Inflammatory macrophage treated with lipopolysaccharide for 4 hours (primary cell): ENCODE data around the gene CDH12.
"Not testable (repeated sequence)": the region's sequence is repeated elsewhere in the genome, so short reads cannot be mapped to it uniquely, and the experiment has no call there.

ENCODE experiments used
- DNase-seq: peaks from one replicate; pipeline ENCODE4 v3.0.0-alpha.2; 2020

Gene CDH12

DNA sequence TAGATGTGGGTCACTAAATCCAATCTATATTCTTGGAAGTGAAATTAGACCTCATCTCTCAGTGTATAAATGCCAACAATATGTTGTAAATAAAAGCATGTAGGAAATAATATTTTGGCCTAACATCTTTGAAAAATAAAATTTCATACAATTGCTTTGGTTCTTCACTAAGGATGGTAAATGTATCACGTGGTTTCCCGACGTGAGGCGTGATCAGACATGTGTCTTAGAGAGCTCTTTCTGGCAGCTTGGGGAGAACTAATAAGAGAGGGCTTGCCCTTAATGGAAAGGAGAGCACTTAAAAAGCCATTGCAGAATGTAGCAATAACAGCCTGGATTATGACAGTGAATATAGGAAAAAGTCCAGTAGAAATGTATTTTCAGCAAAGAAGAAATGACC is 602.6 kb downstream of the CDH12 start:
- DNase-seq = no peak

- no peak for DNase-seq
These were observed 603.9 kb downstream of the CDH12 start for GRCh38 chr5:22249209-22249729.

GRCh38 chr5:22245770-22246169 is 607.4 kb downstream of the CDH12 start:
- DNase-seq = no peak

DNA sequence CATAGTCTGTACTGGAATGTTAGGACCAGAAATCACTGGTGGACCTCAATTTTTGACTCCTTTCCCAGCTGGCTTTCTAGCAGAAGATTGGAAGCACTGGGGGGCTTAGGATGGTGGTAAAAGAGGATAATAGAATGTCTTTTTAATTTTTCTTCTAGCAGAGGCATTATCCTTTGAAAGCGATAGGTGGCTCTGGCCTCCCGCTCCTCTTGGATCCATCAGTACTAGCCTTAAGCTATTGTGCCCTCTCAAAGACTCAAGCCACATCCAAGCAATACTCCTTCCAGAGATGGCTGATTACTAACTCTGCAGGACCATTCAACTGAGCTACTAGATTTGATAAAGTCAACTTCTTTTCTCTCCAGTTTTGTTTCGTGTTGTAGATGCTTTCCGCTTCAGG is 610.6 kb downstream of the CDH12 start:
- no peak for DNase-seq

DNA sequence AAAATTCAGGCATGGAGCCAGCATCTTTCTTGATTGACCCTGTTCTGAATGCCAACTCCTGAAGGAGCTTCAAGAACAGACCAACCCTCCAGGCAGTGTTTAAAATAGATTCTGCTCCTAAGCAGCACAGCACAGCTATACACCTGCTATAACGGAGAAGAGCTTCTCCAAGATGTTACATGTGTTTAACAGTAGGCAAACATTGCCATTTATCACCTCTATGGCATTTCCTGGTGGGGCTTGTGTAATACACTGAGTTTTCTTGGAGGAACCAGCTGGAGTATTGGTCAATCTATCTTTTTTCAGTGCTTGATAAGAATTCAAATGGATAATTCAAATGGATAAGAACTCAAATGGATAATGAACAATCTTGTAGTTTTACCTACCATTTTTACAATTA is 615.1 kb downstream of the CDH12 start:
- DNase-seq = no peak

GRCh38 chr5:22226423-22226822 is 626.7 kb downstream of the CDH12 start:
- DNase-seq = no peak

- no peak for DNase-seq
These were observed 630.1 kb downstream of the CDH12 start for GRCh38 chr5:22223079-22223478.

- not testable (repeated sequence) for DNase-seq
These were observed 639.2 kb downstream of the CDH12 start for GRCh38 chr5:22213703-22214495.

DNA sequence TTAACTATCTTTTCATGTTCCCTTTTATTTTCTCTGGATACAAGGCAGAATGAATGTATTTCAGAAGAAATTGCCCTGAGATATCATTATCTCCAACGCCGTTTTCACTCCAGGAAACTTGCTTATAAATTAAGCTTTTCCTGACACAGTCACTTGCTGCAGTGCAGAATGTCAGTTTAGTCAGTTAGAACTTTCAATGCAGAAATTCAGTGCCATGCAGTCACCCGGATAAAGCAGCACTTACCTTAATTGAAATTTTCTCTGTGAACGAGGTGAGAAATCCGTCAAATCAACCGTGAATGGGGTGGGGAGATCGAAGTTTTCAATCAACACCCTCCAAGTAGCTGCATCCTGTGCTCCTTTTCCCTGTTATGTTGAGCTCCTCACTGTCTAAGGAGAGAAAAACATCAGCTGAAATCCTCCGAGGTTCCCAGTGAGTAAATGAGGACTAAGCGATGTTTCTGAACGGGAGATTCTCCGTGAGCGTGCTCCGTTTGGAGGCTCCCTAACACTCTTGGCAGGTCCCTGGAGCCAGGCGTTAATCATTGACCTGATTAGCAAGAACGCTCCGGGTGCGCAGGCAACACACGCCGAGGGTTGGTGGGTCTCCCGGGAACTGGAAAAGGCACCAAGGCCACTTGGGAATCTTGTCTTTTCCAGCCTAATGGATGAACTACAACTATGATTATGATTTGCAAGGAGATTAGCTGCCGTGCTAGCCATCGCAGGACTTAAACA is 640.7 kb downstream of the CDH12 start:
- DNase-seq = not testable (repeated sequence)

DNA sequence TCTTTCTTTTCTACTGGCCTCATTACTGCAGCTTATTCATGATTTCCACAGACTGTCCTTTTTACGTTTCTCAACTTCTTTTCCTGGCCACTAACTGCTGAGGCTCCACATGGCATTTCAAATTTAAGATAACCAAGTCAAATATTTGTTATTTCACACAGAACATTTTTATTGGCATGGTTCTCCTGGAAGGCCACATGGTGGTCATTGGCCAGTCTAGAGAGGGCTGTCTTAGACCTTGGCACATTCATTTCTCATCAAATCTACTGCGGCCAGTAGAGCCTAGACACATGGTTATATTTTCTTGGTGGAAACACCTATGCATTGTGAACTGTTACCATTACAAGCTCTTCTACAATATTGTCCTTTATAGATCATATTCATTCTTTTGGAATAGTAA is 644.7 kb downstream of the CDH12 start:
- not testable (repeated sequence) for DNase-seq

DNA sequence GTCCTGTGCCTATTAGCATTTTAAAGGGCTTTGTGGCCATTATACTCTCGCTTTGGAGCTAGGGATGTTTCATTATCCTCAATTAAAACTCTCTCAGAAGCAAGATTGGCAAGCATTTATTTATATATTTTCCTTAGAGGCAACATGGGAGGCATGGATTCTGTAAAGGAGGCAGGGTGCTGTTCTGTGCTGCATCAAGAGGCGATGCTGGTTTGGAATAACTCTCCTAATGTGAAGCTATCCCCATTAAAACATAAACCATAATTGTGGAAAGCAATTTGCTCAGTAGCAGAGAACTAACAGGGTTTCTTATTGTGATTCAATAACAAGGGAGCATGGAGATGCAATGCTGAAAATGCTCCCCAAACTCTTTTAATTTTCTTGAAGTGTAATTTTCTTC is 664.5 kb downstream of the CDH12 start:
- DNase-seq = not testable (repeated sequence)

GRCh38 chr5:22187632-22188228 is 665.4 kb downstream of the CDH12 start:
- DNase-seq = not testable (repeated sequence)

- not testable (repeated sequence) for DNase-seq
These were observed 683.9 kb downstream of the CDH12 start for GRCh38 chr5:22169226-22169625.

- DNase-seq = not testable (repeated sequence)
These were observed 684.4 kb downstream of the CDH12 start for GRCh38 chr5:22168704-22169103.

- DNase-seq = not testable (repeated sequence)
These were observed 687.2 kb downstream of the CDH12 start for GRCh38 chr5:22165931-22166330.

- DNase-seq = not testable (repeated sequence)
These were observed 688.0 kb downstream of the CDH12 start for GRCh38 chr5:22164910-22165748.

DNA sequence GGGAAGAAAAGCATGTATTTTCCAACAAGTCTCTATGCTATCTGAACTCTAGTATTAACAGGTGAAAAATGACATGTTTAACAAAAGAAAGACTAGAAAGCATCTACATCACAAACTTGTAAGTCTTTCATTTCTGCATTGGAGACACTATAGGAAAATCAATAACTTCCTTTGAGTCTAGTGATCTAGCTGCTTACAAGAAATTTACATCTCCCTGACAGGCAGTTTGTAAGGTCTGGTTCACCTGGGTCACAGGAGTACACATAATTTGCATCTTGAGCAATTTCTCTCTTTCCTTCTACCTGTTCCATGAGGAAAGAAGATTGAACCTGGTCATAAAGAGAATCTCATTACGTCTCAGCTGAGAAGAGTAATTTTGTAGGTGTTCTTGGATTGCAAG is 696.2 kb downstream of the CDH12 start:
- not testable (repeated sequence) for DNase-seq

DNA sequence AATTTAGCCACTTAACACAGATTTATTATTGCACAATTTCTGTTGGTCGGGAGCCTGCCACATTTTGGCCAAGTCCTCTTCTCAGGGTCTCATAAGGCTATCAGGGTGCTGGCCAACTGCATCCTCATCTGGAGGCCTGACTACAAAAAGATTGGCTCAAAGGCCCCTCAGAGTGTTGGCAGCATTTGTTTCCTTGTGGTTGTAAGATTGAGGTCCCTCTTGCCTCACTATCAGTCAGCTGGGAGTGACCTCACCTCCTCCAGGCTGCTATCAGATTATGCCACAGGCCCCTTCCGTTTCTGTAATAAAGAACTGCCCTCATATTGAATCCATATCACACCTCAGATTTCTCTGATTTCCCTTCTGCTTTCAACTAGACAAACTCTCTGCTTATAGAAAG is 698.4 kb downstream of the CDH12 start:
- not testable (repeated sequence) for DNase-seq

GRCh38 chr5:22151801-22152200 is 701.3 kb downstream of the CDH12 start:
- not testable (repeated sequence) for DNase-seq

DNA sequence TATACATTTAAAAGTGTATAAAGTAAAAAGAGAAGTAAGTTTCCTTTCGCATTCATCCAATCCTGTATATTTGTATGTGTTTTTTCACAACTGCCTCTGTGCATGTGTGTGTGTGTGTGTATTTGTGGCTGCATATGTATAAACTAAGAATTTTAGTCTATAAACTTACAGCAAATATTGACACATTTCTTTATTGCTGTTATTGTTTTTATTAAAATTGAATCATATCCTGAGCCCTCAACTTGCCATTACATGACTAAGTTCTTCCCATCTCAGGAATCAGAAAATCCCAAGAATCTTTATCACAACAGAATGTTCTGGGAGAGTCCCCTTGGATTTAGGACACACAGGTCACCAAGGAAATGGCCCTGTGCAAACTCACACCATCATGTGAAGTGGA is 712.7 kb downstream of the CDH12 start:
- not testable (repeated sequence) for DNase-seq

- DNase-seq = not testable (repeated sequence)
These were observed 713.4 kb downstream of the CDH12 start for GRCh38 chr5:22139662-22140300.

DNA sequence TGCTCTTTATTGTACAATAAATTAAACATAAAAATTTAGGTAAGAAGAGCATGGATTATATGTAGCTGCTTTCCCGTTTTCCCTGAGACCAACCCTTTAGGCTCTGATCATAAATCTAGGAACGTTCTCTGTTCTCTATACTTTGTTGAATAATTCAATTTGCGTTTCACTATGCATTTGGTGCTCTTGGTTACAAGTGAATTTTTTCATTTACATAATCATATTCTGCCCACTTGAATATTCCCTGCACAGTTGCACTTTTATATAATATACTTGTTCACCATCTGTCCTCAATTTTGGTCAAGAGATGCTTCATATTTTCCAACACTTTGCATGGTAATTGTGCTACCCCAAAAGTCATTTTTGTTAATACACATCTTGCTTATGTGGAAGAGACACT is 741.8 kb downstream of the CDH12 start:
- DNase-seq = no peak
